ENCODE results near the gene AHSG. TPM values are rescaled to one million over a fixed set of nuclear protein-coding genes. Genes with fewer than 3 reads are reported as not detected.

Gene AHSG
- total and polyA plus RNA-seq, 12 donors = 0.22 to 1.4 (median 0.77) TPM; not detected in 8

- TF ChIP-seq CTCF (IDR thresholded peaks at IDR 0.05) (no peak), POLR2A (IDR thresholded peaks at IDR 0.05) (no peak)
- intact Hi-C loops (cut with DNase I) = loop anchor here (5.0 to 10.0 kb wide), 3 partner anchors 199 to 634 kb away; no protein-coding TSS in a partner anchor
- H3K27me3 ChIP-seq = no peaks in the 10 kb centered on the region
- H3K27ac ChIP-seq = no peak overlapping the region
- 72 to 87% (median 75%) methylated on average over 8 of the region's 8 CpGs for WGBS, 4 donors
- no peak for DNase-seq
- no peak overlapping the region for H3K4me3 ChIP-seq
- no peaks in the 10 kb centered on the region for H3K9me3 ChIP-seq (replicated peaks in 1 of 3)
- H3K36me3 ChIP-seq (replicated peaks in 1 of 2) = no peaks in the 10 kb centered on the region
- no peaks in the 10 kb centered on the region for H3K4me1 ChIP-seq (replicated peaks in 1 of 2)
Measured at GRCh38 chr3:186618318-186618938, 5.6 kb downstream of the AHSG start.

GRCh38 chr3:186619787-186620212 is 6.9 kb downstream of the AHSG start:
- Histone ChIP-seq H3K36me3 (replicated peaks in 1 of 2) (no peaks in the 10 kb centered on the region), H3K4me3 (no peak overlapping the region), H3K27ac (no peak overlapping the region), H3K27me3 (no peaks in the 10 kb centered on the region), H3K4me1 (replicated peaks in 1 of 2) (no peaks in the 10 kb centered on the region), H3K9me3 (replicated peaks in 1 of 3) (no peaks in the 10 kb centered on the region)
- 74 to 87% (median 84%) methylated on average over 5 of the region's 5 CpGs for WGBS, 4 donors
- no peak for DNase-seq
- intact Hi-C loops (cut with DNase I) = loop anchor here (5.0 to 10.0 kb wide), 3 partner anchors 198 to 635 kb away; no protein-coding TSS in a partner anchor
- TF ChIP-seq POLR2A (IDR thresholded peaks at IDR 0.05) = no peak
- TF ChIP-seq CTCF (IDR thresholded peaks at IDR 0.05) = no peak

- Histone ChIP-seq H3K4me3 (no peak overlapping the region), H3K27ac (no peak overlapping the region), H3K9me3 (replicated peaks in 1 of 3) (no peaks in the 10 kb centered on the region), H3K27me3 (no peaks in the 10 kb centered on the region), H3K4me1 (replicated peaks in 1 of 2) (no peaks in the 10 kb centered on the region), H3K36me3 (replicated peaks in 1 of 2) (no peaks in the 10 kb centered on the region)
- 73 to 88% (median 78%) methylated on average over 11 to 17 of the region's 17 CpGs for WGBS, 4 donors
- intact Hi-C loops (cut with DNase I) = no loop called here
- TF ChIP-seq CTCF (IDR thresholded peaks at IDR 0.05) (no peak), POLR2A (IDR thresholded peaks at IDR 0.05) (no peak)
- DNase-seq = no peak
Measured at GRCh38 chr3:186620213-186621092, 7.6 kb downstream of the AHSG start.

- no peaks in the 10 kb centered on the region for H3K27me3 ChIP-seq
- TF ChIP-seq CTCF (IDR thresholded peaks at IDR 0.05) (no peak), POLR2A (IDR thresholded peaks at IDR 0.05) (no peak)
- no peak for DNase-seq
- H3K4me1 ChIP-seq (replicated peaks in 1 of 2) = no peaks in the 10 kb centered on the region
- no peak overlapping the region for H3K4me3 ChIP-seq
- no peak overlapping the region for H3K27ac ChIP-seq
- 67 to 80% (median 73%) methylated on average over 7 of the region's 7 CpGs for WGBS, 4 donors
- H3K36me3 ChIP-seq (replicated peaks in 1 of 2) = no peaks in the 10 kb centered on the region
- H3K9me3 ChIP-seq (replicated peaks in 1 of 3) = no peaks in the 10 kb centered on the region
- intact Hi-C loops (cut with DNase I) = no loop called here
Measured at GRCh38 chr3:186621894-186622650, 9.2 kb downstream of the AHSG start.

All from adrenal gland (tissue), 12 donors.